Stimulated activated CD8-positive, alpha-beta memory T cell treated with anti-CD3 and anti-CD28 coated beads, Interleukin-2, amount 100 ng/mL, for 1 hour (primary cell): ENCODE data around the gene CXXC5.

Source experiments
- DNase-seq, 2 donors: peaks; one replicate each; pipeline ENCODE4 v3.0.0-alpha.2; 2020; ENCODE audit warnings: low read depth in 2 of 2

CXXC5 gene

DNA sequence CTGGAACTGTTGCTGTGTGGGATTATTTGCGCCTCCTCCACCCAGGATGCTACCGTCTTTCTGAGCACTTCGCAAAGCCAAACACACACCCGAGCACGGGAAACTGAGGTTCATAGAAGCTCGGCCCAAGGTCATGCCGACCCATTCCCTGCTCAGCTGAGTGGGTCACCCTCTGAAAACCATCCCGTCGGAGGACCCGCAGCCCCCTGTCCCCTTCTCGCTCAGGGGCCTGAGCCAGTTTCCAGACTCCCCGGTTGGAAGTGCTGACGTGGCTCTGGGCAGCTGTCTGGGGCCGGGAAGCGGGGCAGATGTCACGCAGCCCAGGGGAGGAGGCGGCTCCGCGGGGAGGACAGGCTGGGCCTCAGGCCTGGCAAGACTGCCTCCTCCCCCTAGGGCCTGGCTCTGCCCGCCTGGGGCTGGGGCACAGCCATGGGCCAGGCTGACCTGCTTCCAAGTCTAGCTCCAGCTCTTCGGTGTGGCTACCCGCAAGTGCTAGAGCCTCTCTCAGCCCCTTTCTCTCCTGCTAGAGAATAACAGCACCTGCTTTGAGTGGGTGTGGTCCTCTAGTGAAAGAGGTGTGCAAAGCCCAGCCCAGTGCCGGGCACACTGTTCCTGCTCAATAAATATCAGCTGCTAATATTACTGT, 9.9 kb upstream of the CXXC5 start:
- no peak for DNase-seq

DNA sequence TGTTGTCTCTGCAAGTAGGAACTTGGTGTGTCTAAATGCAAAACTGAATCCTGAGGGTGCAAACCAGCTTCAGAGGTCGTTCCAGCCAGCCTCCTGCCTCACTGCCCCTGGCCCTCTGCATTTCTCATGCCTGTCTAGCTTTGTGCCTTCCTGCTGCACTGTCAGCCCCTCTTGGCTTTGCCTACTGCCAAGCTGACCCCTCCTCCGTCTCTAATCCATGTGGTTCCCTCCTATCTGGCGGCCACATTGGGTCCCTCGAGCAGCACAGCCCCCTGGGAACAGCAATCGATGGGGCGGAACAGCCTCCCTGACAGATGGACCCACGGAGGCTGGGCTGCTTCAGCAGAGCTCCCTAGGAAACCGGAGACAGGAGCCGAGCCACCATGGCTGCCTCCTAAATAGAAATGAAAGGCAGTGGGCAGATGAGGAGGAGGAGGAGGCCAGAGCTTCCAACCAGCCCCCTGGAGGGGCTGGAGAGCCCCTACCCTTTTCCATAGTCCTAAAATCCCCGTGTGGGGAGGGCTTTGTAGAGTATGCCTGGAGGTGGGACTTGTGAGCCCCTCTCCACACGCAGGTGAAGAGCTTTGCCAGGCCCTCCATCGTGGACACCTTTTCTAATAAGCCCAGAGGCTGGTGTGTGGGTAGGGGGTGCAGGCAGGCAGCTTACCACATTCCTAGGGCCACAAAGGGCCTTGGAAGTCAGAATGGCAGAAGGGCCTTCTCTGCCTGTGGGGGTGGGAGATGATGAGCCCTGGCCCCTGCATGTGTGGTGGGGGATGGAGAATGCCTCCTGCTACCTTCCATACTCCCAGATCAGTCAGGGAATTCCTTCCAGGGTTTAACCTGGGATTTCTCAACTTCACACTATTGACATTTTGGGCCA, 9.2 kb upstream of the CXXC5 start:
- no peak for DNase-seq

DNA sequence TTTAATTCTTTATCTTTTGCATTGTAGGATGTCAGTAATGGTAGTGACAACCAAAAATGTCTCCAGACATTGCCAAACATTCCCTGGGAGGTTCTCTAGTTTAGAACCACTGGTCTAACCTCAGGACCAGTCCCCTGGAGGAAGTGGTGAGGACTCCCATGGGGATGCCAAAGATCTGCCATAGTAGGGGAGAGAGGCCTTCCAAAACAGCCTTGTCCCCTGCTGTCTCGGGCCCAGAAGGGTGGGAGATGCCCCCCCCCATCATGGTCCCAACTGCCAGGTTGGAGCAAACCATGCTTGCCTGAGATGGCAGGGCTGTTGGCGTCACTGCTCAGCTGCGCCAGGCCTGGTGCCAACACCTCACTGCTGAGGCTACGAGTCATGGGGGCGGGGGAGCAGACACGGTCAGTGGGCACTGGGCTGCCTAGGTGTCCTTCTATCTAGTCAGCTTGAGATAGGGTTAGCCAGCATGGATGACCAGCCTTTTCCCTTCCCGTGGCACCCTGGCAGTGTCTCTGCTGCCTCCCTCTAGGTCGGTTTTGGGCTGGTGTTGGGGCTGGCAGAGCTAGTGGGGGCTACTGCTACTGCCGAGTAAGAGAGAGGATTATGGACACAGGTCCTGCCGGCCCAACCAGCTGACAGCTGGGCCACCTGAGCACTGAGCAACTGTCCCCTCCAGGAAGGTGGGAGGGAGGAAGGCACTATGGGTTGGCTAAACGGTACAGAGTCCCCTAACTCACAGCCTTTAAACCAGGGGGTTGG, 8.3 kb upstream of the CXXC5 start:
- DNase-seq, result no peak

DNA sequence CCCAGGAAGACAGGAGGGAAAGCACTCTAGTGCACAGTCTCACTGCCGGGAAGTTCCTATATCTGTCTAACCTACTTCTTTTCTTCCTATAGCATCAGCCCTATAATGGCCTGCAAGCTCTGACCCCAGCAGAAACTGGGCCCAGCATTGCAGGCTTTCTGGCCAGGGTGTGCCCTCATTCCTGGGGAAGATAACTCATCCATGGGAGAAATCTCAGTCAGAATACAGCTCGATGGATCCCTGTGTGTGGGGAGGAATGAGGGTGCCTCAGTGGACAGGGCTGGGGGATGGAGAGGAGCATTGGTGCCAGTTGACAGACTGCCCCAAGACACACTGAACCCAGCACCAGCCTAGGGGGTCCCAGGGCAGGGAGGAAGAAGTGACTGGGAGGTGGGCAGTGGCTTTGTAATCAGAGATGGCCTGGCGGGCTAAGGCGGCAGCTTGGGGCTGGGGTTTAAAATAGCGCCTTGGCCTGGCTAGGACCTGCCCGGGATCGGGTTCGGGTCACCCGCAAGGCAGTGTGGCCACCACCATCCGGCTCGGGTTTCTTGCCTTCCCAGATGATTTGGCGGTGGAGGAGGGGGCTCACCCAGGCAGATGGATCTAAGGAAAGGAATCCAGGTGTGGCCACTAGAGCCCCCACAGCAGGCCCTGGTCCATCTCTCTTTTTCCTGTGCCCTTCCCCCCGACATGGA, 7.6 kb upstream of the CXXC5 start:
- DNase-seq, result no peak

DNA sequence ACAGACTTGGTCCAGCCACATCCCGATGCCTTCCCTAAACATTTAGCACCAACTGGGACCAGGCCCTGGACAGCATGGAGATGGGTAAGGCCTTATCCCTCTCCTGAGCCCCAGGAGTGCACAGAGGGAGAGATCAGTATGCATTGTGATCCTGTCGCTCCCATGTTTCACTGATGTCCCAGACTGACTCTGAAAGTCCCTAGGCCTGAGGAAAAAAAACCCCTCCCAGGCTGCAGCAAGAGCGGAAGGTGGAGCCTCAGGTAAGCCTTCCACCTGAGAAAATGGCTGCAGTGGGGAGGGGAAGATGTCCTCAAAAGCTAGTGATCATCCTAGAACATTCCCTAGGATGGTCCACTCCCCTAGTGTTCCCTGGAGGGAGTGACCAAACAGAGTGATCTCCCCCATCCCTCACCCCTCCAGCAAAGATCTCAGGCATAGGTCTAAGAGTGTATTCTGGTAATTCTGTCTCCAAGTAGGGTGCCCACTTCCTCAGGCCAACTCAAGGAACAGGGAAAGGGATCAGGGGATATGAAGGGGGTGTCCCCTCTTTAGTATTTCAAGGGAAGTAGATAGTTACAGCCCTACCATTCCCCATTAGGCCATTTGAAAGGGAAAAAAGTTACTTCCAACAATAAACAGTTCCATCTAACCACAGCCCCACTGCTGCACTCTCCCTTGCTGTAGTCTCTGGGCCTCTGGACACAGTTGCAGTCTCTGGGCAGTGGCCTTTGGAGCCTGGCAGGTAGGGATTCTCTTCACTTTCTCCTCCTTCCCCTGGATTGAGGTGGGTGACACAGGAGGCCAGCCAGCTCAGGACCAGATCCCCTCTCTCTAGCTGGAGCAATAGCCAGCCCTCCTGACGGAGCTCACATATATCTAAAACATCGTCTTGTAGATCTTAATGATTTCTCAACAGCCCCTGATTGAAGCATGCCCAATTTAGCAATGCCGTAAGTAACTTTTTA, 6.8 kb upstream of the CXXC5 start:
- DNase-seq, result no peak

DNA sequence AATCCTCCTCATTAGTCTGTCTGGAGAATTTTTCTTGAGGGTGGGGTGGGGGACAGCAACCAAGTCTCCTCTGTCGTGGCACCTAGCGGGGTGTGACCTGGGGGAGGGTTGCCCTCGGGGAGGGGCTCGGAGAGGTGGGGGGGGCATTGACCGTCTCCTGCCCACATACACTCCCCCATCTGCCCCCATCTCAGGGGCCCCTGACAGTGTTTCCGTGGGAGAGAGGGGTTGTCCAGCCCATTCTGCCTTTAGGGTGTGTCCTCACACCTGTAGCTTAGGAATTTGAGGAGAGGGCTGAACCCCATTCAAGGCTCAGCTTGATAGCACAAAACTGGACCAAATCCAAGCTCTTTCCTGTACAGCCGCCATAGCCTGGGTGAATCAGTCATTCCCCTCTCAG, 5.9 kb upstream of the CXXC5 start:
- no peak for DNase-seq

DNA sequence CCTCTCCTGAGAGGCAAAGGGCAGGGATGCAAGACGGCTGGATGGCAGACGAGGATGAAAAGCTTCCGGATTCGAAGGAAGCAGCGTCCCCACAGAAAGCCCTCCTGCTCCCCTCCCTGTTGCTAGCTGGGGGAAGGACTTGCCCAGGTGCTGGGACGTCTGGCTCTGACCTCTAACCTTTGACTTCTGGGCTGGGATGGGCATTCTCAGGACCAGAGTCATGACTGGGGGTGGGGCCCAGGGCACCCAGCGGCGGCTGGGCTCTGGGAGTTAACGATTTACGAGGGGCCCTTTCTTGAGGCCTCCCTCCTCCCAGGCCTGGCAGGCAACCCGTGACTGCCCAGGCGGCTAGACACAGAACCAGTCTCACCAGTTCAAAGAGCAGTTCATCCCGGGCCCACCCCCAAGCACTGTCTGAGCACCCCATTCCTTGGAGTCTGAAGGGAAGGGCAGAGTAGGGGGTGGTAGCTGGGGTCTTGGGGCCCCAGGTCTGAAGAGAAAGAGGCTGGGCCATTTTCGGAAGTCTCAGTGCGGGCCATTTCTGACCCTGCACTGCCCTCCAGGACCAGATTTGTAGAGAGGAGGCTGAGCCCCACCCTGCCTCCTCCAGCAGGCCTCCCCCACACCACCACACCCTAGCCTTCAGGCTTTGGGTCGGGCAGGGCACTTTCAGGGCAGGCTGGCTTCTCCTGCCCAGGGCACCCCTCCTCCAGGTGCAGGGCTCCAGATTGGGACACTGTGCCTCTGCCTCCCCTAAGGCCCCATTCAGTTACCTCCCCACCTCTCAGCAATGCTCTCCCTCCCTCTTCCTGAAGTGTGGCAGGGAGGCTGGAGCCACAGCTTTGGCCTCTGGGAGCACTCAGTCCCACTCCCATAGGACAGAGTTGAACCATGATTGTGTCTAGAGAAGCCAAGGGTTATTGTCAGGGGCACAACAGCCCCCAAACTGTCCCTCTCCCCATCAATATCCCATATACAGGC, 5.0 kb upstream of the CXXC5 start:
- no peak for DNase-seq

DNA sequence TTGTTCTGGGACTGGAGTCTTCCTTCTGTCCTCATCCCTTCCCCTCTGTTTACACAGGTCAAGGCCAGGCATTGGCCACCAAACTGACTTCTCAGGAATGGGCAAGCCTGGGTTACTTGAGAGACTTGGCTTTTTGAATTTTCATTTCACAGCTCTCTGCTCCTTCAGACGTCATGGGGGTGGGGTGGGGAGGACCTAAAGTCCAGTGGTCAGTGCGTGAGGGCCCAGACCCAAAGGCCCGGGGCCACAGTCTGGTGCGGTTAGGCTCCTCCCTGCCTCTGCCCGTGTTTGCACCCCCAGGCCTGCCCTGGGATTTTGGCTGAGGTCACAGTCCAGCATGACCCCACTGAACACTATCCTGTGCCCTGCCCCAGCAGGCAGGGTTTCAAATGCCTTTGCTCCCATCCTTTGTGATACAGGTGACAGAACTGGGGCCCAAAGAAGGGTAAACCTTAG, 4.1 kb upstream of the CXXC5 start:
- DNase-seq, result no peak

DNA sequence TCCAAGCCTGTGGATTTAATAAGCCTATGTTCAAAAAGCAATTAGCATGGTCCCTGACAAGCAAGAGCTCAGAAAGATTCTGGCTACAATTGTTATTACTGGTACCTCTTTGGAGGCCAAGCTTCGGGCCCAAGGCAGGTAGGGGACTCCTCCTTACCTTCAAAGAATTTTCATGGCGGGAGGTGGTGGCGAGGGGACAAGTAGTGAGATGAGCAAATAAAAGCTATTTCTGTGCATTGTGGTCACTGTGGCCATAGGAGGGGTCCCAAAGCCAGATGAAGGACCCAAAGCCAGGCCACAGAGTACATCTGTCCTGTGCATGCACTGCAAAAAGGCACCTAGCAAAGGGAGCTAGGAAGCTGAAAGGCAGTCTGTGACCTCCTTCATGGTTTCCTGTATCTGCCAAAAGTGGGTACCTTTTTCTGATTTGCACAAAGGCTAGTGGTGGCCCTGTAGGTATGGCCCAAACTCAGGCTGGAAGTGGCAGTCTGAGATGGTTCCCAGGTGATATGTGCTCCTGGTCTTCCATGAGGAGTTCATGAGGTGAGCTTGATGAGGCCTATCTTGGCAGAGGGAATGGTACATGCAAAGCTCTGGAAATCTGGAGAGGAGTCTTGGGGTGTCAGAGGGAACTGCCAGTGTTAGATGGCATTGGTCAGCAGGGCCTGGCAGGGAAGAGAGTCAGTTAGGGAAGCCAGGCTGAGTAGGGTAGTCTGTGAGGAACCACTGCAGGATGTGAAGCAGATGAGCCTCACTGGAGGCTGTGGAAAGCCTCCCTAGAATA, 3.3 kb upstream of the CXXC5 start:
- DNase-seq, result no peak

DNA sequence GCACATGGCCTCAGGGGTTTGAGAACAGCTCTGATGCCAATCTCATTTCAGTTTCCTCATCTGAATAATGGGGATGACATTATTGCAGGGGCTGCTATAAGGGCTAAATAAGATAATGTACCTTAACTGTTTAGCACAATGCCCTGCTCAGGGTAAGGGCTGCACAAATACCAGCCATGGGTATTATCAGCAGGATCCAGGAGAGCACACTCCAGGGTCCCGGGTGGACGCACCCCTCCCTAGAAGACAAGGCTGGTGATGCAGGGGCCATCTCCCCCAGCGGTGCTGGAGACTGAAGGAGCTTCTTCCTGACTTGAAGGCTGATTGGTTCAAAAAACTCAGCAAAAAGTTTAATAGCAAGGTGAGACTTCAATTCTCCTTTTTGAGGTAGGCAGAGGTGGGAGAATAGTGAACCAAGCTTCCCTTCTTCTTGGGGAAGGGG, 2.7 kb upstream of the CXXC5 start:
- no peak for DNase-seq

DNA sequence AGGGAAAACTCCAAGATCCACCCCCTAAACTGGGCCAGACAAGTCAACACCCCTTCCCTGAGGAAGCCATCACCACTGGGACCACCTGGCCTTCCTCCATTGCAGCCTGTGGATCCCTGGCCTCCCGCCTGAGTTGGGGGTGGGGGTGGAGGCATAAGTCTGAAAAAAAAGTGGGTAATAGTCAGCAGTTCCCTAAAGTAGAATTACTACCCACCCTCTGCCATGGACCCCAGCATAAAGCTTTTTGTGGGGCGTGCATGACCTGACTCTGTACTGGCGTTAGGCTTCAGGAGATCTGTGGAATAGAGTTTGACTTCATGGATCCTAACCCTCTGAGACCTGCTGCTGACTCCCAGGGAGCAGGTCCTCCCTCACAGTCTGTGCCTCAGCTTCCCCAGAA, 2.0 kb upstream of the CXXC5 start:
- no peak for DNase-seq

DNA sequence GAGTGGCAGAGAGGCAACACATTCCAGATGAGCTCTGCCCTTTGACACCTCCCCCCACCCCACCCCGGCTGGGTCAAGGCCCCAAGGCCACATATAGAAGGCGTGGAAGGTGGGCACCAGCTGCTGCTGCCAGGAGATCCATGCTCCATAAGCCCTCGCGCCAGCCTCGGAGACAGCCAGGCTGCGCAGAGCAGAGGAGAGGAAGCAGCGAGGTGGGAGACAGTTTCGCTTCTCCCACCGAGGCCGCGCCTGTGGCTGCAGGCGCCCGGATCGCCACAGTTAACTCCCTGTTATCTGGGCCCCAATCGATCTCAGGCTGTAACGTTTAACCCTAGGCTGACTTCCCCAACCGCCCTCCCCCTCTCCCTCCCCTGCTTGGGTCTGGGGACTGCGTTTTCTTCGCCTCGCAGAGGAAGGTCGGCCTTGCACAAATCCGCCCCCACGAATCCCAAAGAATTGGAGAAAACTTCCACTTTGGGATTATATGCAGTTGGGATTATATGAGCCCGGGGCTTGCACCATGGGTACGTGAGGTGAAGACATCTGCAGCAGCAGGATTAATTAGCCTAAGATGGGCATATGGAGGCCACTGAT, 1.1 kb upstream of the CXXC5 start:
- no peak for DNase-seq

DNA sequence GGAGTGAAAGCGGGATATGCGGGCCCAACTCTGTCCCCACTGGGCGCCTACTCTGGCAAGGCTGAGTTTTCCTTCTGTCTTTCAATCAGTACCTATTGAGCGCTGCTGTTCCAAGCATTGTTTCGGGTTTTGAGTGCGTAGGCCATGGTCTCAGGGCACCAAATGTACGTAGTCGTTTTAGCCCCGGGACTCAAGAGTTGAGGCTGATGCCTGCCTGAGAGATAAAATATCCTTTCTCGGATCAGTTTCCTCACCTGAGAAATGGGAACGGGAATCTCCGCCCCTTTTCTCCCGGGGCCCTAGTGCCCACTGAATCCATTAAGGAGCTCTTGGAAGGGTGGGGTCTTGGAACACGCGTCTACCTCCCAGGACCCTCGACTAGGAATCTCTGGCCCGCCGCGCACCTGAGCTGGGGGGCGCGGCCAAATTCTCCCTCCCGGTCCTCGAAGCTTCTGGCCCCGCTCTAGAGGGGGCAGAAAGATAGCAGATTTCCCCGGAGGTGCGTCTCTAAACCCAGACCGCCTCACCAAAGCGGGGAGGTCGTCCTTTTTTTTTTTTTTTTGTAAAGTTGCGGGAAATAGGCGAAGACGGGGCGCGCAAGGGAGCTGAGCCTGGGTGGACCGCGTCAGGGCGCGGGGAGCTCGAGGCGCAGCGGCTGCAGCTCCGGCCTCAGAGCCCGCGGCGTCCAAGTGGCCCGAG, 494 bp upstream of the CXXC5 start:
- no peak for DNase-seq

DNA sequence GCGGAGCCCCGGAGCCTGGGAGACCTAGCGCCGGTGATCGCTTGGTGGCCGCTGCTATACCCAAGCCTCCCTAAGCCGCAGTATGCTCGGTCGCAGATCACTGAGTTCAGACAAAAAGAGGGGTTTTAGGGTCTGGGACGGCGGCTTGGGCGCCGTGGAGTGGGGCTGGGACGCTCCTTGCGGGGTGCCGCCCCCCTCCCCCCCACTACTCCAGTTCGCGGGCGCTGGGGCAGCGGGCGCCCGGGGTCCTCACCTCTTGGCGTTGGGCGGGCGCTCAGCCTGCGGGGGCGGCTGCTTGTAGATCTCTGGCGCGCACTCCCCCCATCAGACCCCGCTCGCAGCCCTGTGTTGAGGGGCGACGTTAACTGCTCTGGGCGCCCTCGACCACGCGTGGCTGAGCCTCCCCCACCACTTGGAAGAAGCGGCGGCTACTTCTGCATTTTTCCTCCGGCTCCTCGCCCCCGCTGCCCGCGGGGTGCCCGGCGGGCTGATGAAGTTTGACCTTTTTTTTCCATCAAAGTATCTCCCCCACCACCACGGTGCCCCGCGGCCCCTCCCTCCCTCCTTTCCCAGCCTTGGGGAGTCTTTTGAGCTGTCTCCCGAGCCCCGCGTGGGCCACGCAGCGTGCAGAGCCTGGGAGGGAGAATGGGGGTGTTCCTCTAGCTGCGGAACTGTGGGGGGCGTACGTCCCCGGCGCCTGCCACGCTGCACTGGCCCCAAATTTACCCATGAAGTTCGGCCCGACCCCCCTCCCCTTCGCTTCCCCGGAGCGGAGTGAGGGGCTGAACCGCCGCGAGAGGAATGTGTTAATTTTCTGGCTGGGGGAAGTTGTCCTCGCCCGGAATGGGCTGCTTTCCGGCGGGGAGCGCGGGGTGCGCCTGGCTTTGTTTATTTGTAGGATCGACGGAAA, 1.2 kb downstream of the CXXC5 start:
- DNase-seq, result no peak

DNA sequence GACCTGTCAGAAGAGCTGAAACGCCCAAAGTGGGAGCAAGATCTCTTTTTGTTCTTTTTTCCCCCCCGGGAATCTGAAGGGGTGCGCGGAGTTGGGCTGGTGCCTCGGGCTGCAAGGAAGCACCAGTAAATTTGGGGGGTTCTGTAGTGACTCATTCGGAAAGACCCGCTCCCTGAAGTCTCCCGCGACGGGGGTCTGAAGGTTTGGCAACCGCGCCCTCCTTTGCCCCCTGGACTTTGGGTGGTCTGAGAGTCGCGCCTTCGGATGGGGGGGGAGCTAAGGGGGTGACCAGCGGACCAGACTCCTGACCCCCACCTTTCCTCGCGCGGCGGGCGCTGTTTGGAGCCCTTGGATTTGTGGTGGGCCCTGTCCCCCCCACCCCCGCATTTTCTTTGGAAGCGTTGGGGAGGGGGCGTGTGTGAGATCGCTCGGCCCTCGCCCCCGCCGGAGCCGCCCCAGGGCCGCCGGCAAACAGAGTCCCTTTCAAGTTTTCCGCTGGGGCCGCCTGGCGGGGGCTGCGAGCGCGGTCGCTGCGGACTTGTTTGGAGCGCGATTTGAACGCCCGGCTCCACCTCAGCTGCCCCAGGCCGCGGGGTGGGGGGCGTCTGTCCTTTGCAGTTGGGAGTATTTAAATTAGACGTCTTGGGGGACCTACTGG, 2.0 kb downstream of the CXXC5 start:
- DNase-seq, result no peak

DNA sequence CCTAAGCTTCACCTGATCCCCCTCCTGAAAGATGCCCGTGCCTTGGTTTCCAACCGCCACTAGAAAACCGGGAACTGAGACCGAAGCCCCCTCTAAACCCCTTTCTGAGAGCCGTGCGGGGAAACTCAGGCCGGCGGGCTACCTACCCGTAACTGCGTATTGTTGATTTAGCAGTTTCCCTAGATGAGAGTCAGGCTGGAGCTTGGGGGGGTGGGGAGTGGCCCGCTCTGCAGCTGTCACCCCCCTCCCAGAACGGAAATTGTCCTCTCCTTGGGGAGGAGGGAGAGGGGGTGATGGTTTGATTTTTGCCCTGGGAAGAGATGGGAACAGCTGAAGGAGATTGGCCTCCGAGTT, 2.5 kb downstream of the CXXC5 start:
- no peak for DNase-seq
